HepG2 (cell line): Measurements from ENCODE around the gene PLEKHD1. TPM values are rescaled to one million over a fixed set of nuclear protein-coding genes. Genes with fewer than 3 reads are reported as not detected.

Source experiments
- ATAC-seq: fragments of 200-7000 bp; cut with Tn5 transposase; 3 replicates; pipeline ENCODE4 v1.9.1; 2020; ENCODE audit warnings: mild to moderate bottlenecking, moderate library complexity
- BruUV-seq: library from RNA; stranded (reverse); fragments of 400-500 nt; replicated peaks from 2 replicates; lab custom pipeline; 2021; lab: Mats Ljungman, UMichigan
- CTCF ChIA-PET: fragments of 300-600 bp; formaldehyde crosslinking; extraction: SDS; loops from one replicate; lab custom pipeline; 2021; ENCODE audit warnings: low total read pairs, inconsistent platforms, low intra/inter-chr PET ratio; lab: Yijun Ruan, JAX
- POLR2A ChIA-PET: fragments of 350-600 bp; sonication (Branson Sonifier 250); formaldehyde crosslinking; loops from one replicate; lab custom pipeline; 2020; ENCODE audit warnings: antibody characterized with exemption, inconsistent platforms; lab: Yijun Ruan, JAX
- DNase-seq: peaks from one replicate; pipeline ENCODE4 v3.0.0-alpha.2; 2015; ENCODE audit warnings: low spot score
- FAIRE-seq: peaks from 3 replicates; lab custom pipeline; 2011; peaks lifted over from hg19 to GRCh38; lab: Jason Lieb, UNC
- H2AFZ ChIP-seq: one replicate; pipeline ENCODE4 v1.6.1; 2011; ENCODE audit warnings: low read length, inconsistent platforms
- H3K27ac ChIP-seq: fragments of 300-600 bp; 3 replicates; pipeline ENCODE4 v1.8.0; 2011; ENCODE audit warnings: mixed run types, mild to moderate bottlenecking, mixed read lengths, low read length, inconsistent platforms; ENCODE audit not compliant: insufficient read depth; ENCODE audit errors: extremely low read length
- H3K27me3 ChIP-seq, 2 experiments: fragments of 200-600 bp in 1 of 2; 2 replicates in 1 of 2; 3 replicates in 1 of 2; pipeline versions ENCODE4 v1.6.0 to v1.8.0; 2011; ENCODE audit warnings: low read length in 2 of 2, mild to moderate bottlenecking in 2 of 2, moderate library complexity in 2 of 2, inconsistent platforms in 1 of 2; ENCODE audit not compliant: insufficient read depth in 2 of 2, control insufficient read depth in 1 of 2
- H3K36me3 ChIP-seq, 2 experiments: fragments of 200-600 bp in 1 of 2; replicated peaks in 1 of 2; 2 replicates in 1 of 2; 3 replicates in 1 of 2; pipeline versions ENCODE4 v1.5.1 to v1.8.0; 2011; ENCODE audit warnings: low read length in 2 of 2, inconsistent platforms in 1 of 2; ENCODE audit not compliant: insufficient read depth in 2 of 2, control insufficient read depth in 1 of 2
- H3K4me1 ChIP-seq: 2 replicates; pipeline ENCODE4 v1.5.1; 2012; ENCODE audit warnings: low read length, inconsistent platforms; ENCODE audit not compliant: insufficient read depth
- H3K4me2 ChIP-seq: 2 replicates; pipeline ENCODE4 v1.6.0; 2011; ENCODE audit warnings: low read depth, low read length, inconsistent platforms
- H3K4me3 ChIP-seq, 3 experiments: fragments of 200-600 bp in 1 of 3; sonication (generic), shearing (Covaris generic) in 1 of 3; replicated peaks in 1 of 3; 2 replicates each; pipeline ENCODE4 v1.5.1; 2011 to 2016; ENCODE audit warnings: low read length in 3 of 3, inconsistent platforms in 2 of 3, low read depth in 2 of 3, mild to moderate bottlenecking in 2 of 3, control low read depth in 1 of 3, mixed read lengths in 1 of 3; ENCODE audit not compliant: insufficient read depth in 1 of 3
- H3K79me2 ChIP-seq: one replicate; pipeline ENCODE4 v1.6.1; 2011; ENCODE audit warnings: low read length, inconsistent platforms; ENCODE audit not compliant: insufficient read depth
- H3K9ac ChIP-seq: 2 replicates; pipeline ENCODE4 v1.6.0; 2011; ENCODE audit warnings: mild to moderate bottlenecking, low read depth, low read length, inconsistent platforms; ENCODE audit not compliant: insufficient read depth
- H3K9me3 ChIP-seq: 2 replicates; pipeline ENCODE4 v1.5.1; 2012; ENCODE audit warnings: mild to moderate bottlenecking, low read length
- H4K20me1 ChIP-seq: 2 replicates; pipeline ENCODE4 v1.6.0; 2011; ENCODE audit warnings: inconsistent platforms, mild to moderate bottlenecking, low read length, moderate library complexity; ENCODE audit not compliant: insufficient read depth
- ARID3A ChIP-seq: IDR thresholded peaks from 2 replicates; pipeline ENCODE4 v1.6.1; 2012; ENCODE audit warnings: low read depth, low read length, improper control_type of control experiment
- ARNT ChIP-seq: fragments of 450-650 bp; IDR thresholded peaks from 2 replicates; pipeline ENCODE4 v1.6.1; 2017
- HOMEZ ChIP-seq: IDR thresholded peaks from 2 replicates; pipeline ENCODE4 v1.6.1; 2016; ENCODE audit warnings: low read depth
- ZNF33A ChIP-seq: sonication (generic); formaldehyde crosslinking; IDR thresholded peaks from 2 replicates; pipeline ENCODE4 v1.5.1; 2020; ENCODE audit warnings: missing genetic modification reagents, mild to moderate bottlenecking, moderate library complexity, borderline replicate concordance
- ZNF800 ChIP-seq: sonication (generic); formaldehyde crosslinking; IDR thresholded peaks from 2 replicates; pipeline ENCODE4 v1.4.0; 2020; ENCODE audit warnings: missing genetic modification reagents
- WGBS: methylation state at CpG from one replicate; pipeline ENCODE4 v1.1.6; 2017; ENCODE audit warnings: low lambda C conversion rate; 5-methylcytosine and 5-hydroxymethylcytosine counted together
- in situ Hi-C: cut with HindIII; loops from 2 replicates; pipeline ENCODE4 v1.10.0; 2017; ENCODE audit warnings: low pct_unique_long_range_greater_than_20kb; ENCODE audit not compliant: extremely low pct_ligation_motif_present
- intact Hi-C: fragments of 100-400 bp; cut with micrococcal nuclease; formaldehyde crosslinking; loops from one replicate; pipeline ENCODE4 v1.10.0; 2022; ENCODE audit not compliant: unreplicated experiment
- polyA plus RNA-seq, 8 experiments: library from polyadenylated mRNA; depleted of rRNA in 3 of 8; stranded (reverse) in 7 of 8; unstranded in 1 of 8; fragments of >200 nt; fragmentation: Illumina TruSeq in 4 of 8; extraction: Trizol in 4 of 8; gene quantifications; 2 replicates each; pipeline versions ENCODE4 v1.2.1 to v1.2.3, GENCODE V29; 2011 to 2016; ENCODE audit warnings: low read depth in 4 of 8, missing spikeins in 1 of 8, mixed read lengths in 1 of 8; ENCODE audit not compliant: insufficient read depth in 1 of 8
- total RNA-seq, 5 experiments: library from RNA; depleted of rRNA; stranded (reverse); fragments of >200 nt; fragmentation: Illumina TruSeq; extraction: Trizol; gene quantifications; 2 replicates each; pipeline ENCODE4 v1.2.3, GENCODE V29; 2016; ENCODE audit warnings: low read depth in 1 of 5

PLEKHD1 gene
- total and polyA plus RNA-seq, 2 of the 13 experiments (the other 11 are each of a cell fraction or from before 2014, with no cell fraction given): 0.01 TPM; not detected in 1

- TF ChIP-seq HOMEZ (CRISPR knock-in tag) (no peak), ARNT (no peak), ZNF33A (no peak), ARID3A (no peak)
Measured at GRCh38 chr14:69551511-69551910, 67.0 kb downstream of the PLEKHD1 start (continued).

- Histone ChIP-seq H2AFZ (no peak overlapping the region), H3K79me2 (no peaks in the 10 kb centered on the region), H3K36me3 (no peaks in the 10 kb centered on the region), H3K9ac (no peak overlapping the region), H3K9me3 (no peaks in the 10 kb centered on the region), H4K20me1 (no peaks in the 10 kb centered on the region), H3K27me3 (peaks cover 1 to 19% of the 10 kb centered on the region in 2 experiments; a peak in 4 of 5 replicates), H3K4me1 (no peaks in the 10 kb centered on the region), H3K4me2 (no peak overlapping the region), H3K4me3 (no peak overlapping the region), H3K27ac (no peak overlapping the region)
- TF ChIP-seq ZNF800 (CRISPR knock-in tag): no peak
- ChIA-PET CTCF (no interaction called here), POLR2A (no interaction called here)
- intact Hi-C loops: no loop called here
- BruUV-seq: no TSS peak
- DNase-seq (no peak), ATAC-seq (no peak), FAIRE-seq (no peak)
- WGBS: no CpG with 5 or more reads among the region's 1 CpG
- in situ Hi-C loops: no loop called here
Measured at GRCh38 chr14:69553252-69553651, 68.7 kb downstream of the PLEKHD1 start.
